Esophagus muscularis mucosa (tissue), 4 donors: Measurements from ENCODE around the gene CAMKMT. TPM values are rescaled to one million over a fixed set of nuclear protein-coding genes. Genes with fewer than 3 reads are reported as not detected.

Experiments
- DNase-seq: peaks from one replicate; pipeline ENCODE4 v3.0.0-alpha.2; 2017; ENCODE audit errors: extremely low spot score
- H3K27ac ChIP-seq, 4 donors: fragments of 200-600 bp; sonication (generic); replicated peaks in 1 of 4; 1 replicate in 3 of 4; 2 replicates in 1 of 4; pipeline ENCODE4 v1.5.1; 2016 to 2019; ENCODE audit warnings: mild to moderate bottlenecking in 1 of 4
- H3K27me3 ChIP-seq, 4 donors: fragments of 200-600 bp; sonication (generic); one replicate each; pipeline versions ENCODE4 v1.5.1 to v1.6.0; 2016 to 2019
- H3K36me3 ChIP-seq, 4 donors: fragments of 200-600 bp; sonication (generic); one replicate each; pipeline ENCODE4 v1.5.1; 2016 to 2019
- H3K4me1 ChIP-seq, 4 donors: fragments of 200-600 bp; sonication (generic); one replicate each; pipeline ENCODE4 v1.5.1; 2016 to 2019
- H3K4me3 ChIP-seq, 4 donors: fragments of 200-600 bp; sonication (generic); 1 replicate in 2 of 4; 2 replicates in 2 of 4; pipeline ENCODE4 v1.5.1; 2016 to 2019; ENCODE audit warnings: mild to moderate bottlenecking in 4 of 4, moderate library complexity in 1 of 4
- H3K9me3 ChIP-seq, 4 donors: fragments of 200-600 bp; sonication (generic); 1 replicate in 3 of 4; 2 replicates in 1 of 4; pipeline ENCODE4 v1.5.1; 2016 to 2019
- CTCF ChIP-seq, 3 experiments: fragments of 200-600 bp in 2 of 3; fragments of 450-650 bp in 1 of 3; sonication (generic) in 2 of 3; IDR thresholded peaks; one replicate each; pipeline ENCODE4 v1.5.1; 2017 to 2019; ENCODE audit warnings: antibody characterized with exemption in 3 of 3, mild to moderate bottlenecking in 2 of 3, moderate library complexity in 1 of 3
- EP300 ChIP-seq: sonication (generic); formaldehyde crosslinking; IDR thresholded peaks from one replicate; pipeline ENCODE4 v1.6.1; 2017; ENCODE audit warnings: antibody characterized with exemption
- POLR2A ChIP-seq: fragments of 450-650 bp; IDR thresholded peaks from one replicate; pipeline ENCODE4 v1.6.1; 2017; ENCODE audit warnings: antibody characterized with exemption, moderate library complexity, mild to moderate bottlenecking, low read depth
- POLR2AphosphoS5 ChIP-seq, 2 donors: sonication (generic); formaldehyde crosslinking; IDR thresholded peaks; one replicate each; pipeline ENCODE4 v1.6.1; 2017; ENCODE audit warnings: antibody characterized with exemption in 2 of 2
- WGBS: methylation state at CpG from one replicate; pipeline ENCODE4 v1.1.5; 2018; 5-methylcytosine and 5-hydroxymethylcytosine counted together
- intact Hi-C: fragments of 100-400 bp; cut with DNase I; formaldehyde crosslinking; loops from one replicate; pipeline ENCODE4 v1.15.1; 2023
- total RNA-seq, 4 donors: library from RNA; depleted of rRNA; stranded (reverse); fragments of >200 nt; gene quantifications; one replicate each; pipeline versions ENCODE4 v1.1.0 to v1.2.1, GENCODE V29; 2016

Gene CAMKMT
- total RNA-seq, 4 donors from 2014 or later = 5.8 to 8.3 (median 6.9) TPM

- no peaks in the 10 kb centered on the region for H3K4me1 ChIP-seq
- no peak overlapping the region for H3K4me3 ChIP-seq
- intact Hi-C loops = no loop called here
- H3K27ac ChIP-seq = no peak overlapping the region
- 92% methylated on average over 5 of the region's 5 CpGs for WGBS
- no peaks in the 10 kb centered on the region for H3K36me3 ChIP-seq
- DNase-seq = no peak
- TF ChIP-seq EP300 = no peak
- TF ChIP-seq POLR2AphosphoS5 (IDR thresholded peaks at IDR 0.05) = no peak
- TF ChIP-seq POLR2A = no peak
- TF ChIP-seq CTCF (IDR thresholded peaks at IDR 0.05) = no peak
- no peaks in the 10 kb centered on the region for H3K27me3 ChIP-seq
- H3K9me3 ChIP-seq = no peaks in the 10 kb centered on the region
These were observed 310.2 kb downstream of the CAMKMT start for GRCh38 chr2:44671916-44672315.

- no peak overlapping the region for H3K27ac ChIP-seq
- H3K9me3 ChIP-seq = no peaks in the 10 kb centered on the region
- TF ChIP-seq POLR2A (no peak), POLR2AphosphoS5 (IDR thresholded peaks at IDR 0.05) (no peak), CTCF (IDR thresholded peaks at IDR 0.05) (no peak), EP300 (no peak)
- H3K4me3 ChIP-seq = no peak overlapping the region
- no peaks in the 10 kb centered on the region for H3K36me3 ChIP-seq
- no peaks in the 10 kb centered on the region for H3K4me1 ChIP-seq
- H3K27me3 ChIP-seq = no peaks in the 10 kb centered on the region
- DNase-seq = no peak
- intact Hi-C loops = no loop called here
- WGBS = 82% methylated on average over 1 of the region's 1 CpG
These were observed 310.7 kb downstream of the CAMKMT start for GRCh38 chr2:44672431-44672830.

- no peak for TF ChIP-seq EP300
- no peak for TF ChIP-seq POLR2A
- TF ChIP-seq CTCF (IDR thresholded peaks at IDR 0.05) = no peak
- TF ChIP-seq POLR2AphosphoS5 (IDR thresholded peaks at IDR 0.05) = no peak
- DNase-seq = no peak
- intact Hi-C loops = no loop called here
- H3K27ac ChIP-seq = no peak overlapping the region
- H3K4me3 ChIP-seq = no peak overlapping the region
- WGBS = 63% methylated on average over 4 of the region's 4 CpGs
- H3K9me3 ChIP-seq = no peaks in the 10 kb centered on the region
- no peaks in the 10 kb centered on the region for H3K4me1 ChIP-seq
- H3K36me3 ChIP-seq = no peaks in the 10 kb centered on the region
- no peaks in the 10 kb centered on the region for H3K27me3 ChIP-seq
These were observed 312.9 kb downstream of the CAMKMT start for GRCh38 chr2:44674473-44675284.

- TF ChIP-seq EP300 = no peak
- no peak for TF ChIP-seq CTCF (IDR thresholded peaks at IDR 0.05)
- TF ChIP-seq POLR2A = no peak
- TF ChIP-seq POLR2AphosphoS5 (IDR thresholded peaks at IDR 0.05) = no peak
- 100% methylated on average over 3 of the region's 3 CpGs for WGBS
These were observed 314.6 kb downstream of the CAMKMT start for GRCh38 chr2:44676379-44676778.

More at GRCh38 chr2:44676379-44676778, 314.6 kb downstream of the CAMKMT start:
- Histone ChIP-seq H3K4me3 (no peak overlapping the region), H3K27ac (no peak overlapping the region), H3K9me3 (no peaks in the 10 kb centered on the region), H3K27me3 (no peaks in the 10 kb centered on the region), H3K4me1 (peaks cover 0 to 9% (median 3%) of the 10 kb centered on the region in 4 donors), H3K36me3 (no peaks in the 10 kb centered on the region)
- DNase-seq = no peak
- intact Hi-C loops = no loop called here
